ENCODE data around the gene SPDL1. TPM values are rescaled to one million over a fixed set of nuclear protein-coding genes. Genes with fewer than 3 reads are reported as not detected.

Gene SPDL1
- total RNA-seq, 4 donors from 2014 or later, result 3.9 to 14.9 (median 6.6) TPM

GRCh38 chr5:169595172-169595820, 11.7 kb downstream of the SPDL1 start:
- no peak for TF ChIP-seq POLR2A (IDR thresholded peaks at IDR 0.05)
- TF ChIP-seq, protein P1, sequence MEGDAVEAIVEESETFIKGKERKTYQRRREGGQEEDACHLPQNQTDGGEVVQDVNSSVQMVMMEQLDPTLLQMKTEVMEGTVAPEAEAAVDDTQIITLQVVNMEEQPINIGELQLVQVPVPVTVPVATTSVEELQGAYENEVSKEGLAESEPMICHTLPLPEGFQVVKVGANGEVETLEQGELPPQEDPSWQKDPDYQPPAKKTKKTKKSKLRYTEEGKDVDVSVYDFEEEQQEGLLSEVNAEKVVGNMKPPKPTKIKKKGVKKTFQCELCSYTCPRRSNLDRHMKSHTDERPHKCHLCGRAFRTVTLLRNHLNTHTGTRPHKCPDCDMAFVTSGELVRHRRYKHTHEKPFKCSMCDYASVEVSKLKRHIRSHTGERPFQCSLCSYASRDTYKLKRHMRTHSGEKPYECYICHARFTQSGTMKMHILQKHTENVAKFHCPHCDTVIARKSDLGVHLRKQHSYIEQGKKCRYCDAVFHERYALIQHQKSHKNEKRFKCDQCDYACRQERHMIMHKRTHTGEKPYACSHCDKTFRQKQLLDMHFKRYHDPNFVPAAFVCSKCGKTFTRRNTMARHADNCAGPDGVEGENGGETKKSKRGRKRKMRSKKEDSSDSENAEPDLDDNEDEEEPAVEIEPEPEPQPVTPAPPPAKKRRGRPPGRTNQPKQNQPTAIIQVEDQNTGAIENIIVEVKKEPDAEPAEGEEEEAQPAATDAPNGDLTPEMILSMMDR (IDR thresholded peaks at IDR 0.05), result no peak
- H3K9me3 ChIP-seq, result no peaks in the 10 kb centered on the region

GRCh38 chr5:169599451-169599850, 15.9 kb downstream of the SPDL1 start:
- H3K4me1 ChIP-seq, result no peaks in the 10 kb centered on the region
- H3K9me3 ChIP-seq, result no peaks in the 10 kb centered on the region
- no peak for DNase-seq
- H3K27ac ChIP-seq, result no peak overlapping the region
- no peak for TF ChIP-seq POLR2A (IDR thresholded peaks at IDR 0.05)
- no peaks in the 10 kb centered on the region for H3K27me3 ChIP-seq
- no peak overlapping the region for H3K4me3 ChIP-seq
- peaks cover 0 to 25% (median 0%) of the 10 kb centered on the region in 3 donors for H3K36me3 ChIP-seq

More at GRCh38 chr5:169595172-169595820, 11.7 kb downstream of the SPDL1 start:
- no peak for DNase-seq
- Histone ChIP-seq H3K36me3 (peaks cover 0 to 43% (median 0%) of the 10 kb centered on the region in 3 donors), H3K27me3 (no peaks in the 10 kb centered on the region), H3K27ac (no peak overlapping the region), H3K4me1 (no peaks in the 10 kb centered on the region), H3K4me3 (no peak overlapping the region)

GRCh38 chr5:169602535-169602934, 19.0 kb downstream of the SPDL1 start:
- H3K4me1 ChIP-seq, result no peaks in the 10 kb centered on the region
- TF ChIP-seq, protein P1 (IDR thresholded peaks at IDR 0.05), result no peak
- no peak for TF ChIP-seq POLR2A (IDR thresholded peaks at IDR 0.05)
- H3K9me3 ChIP-seq, result no peaks in the 10 kb centered on the region
- no peaks in the 10 kb centered on the region for H3K27me3 ChIP-seq
- H3K27ac ChIP-seq, result no peak overlapping the region
- H3K36me3 ChIP-seq, result peaks cover 0 to 7% (median 0%) of the 10 kb centered on the region in 3 donors
- no peak overlapping the region for H3K4me3 ChIP-seq
- DNase-seq, result no peak

- Histone ChIP-seq H3K27me3 (no peaks in the 10 kb centered on the region), H3K9me3 (no peaks in the 10 kb centered on the region), H3K4me3 (no peak overlapping the region), H3K36me3 (peaks cover 0 to 3% (median 0%) of the 10 kb centered on the region in 3 donors), H3K4me1 (no peaks in the 10 kb centered on the region), H3K27ac (no peak overlapping the region)
- TF ChIP-seq, protein P1 (IDR thresholded peaks at IDR 0.05), result no peak
- no peak for TF ChIP-seq POLR2A (IDR thresholded peaks at IDR 0.05)
- DNase-seq, result no peak
These were observed 22.7 kb downstream of the SPDL1 start for GRCh38 chr5:169606279-169606678.

GRCh38 chr5:169607882-169608281, 24.3 kb downstream of the SPDL1 start:
- Histone ChIP-seq H3K36me3 (no peaks in the 10 kb centered on the region), H3K9me3 (no peaks in the 10 kb centered on the region), H3K4me1 (no peaks in the 10 kb centered on the region), H3K27ac (no peak overlapping the region), H3K27me3 (no peaks in the 10 kb centered on the region), H3K4me3 (no peak overlapping the region)
- DNase-seq, result no peak
- TF ChIP-seq POLR2A (IDR thresholded peaks at IDR 0.05), result no peak
- TF ChIP-seq, protein P1 (IDR thresholded peaks at IDR 0.05), result no peak

- DNase-seq, result no peak
- no peaks in the 10 kb centered on the region for H3K36me3 ChIP-seq
- H3K4me3 ChIP-seq, result no peak overlapping the region
- no peaks in the 10 kb centered on the region for H3K9me3 ChIP-seq
- no peak for TF ChIP-seq POLR2A (IDR thresholded peaks at IDR 0.05)
- TF ChIP-seq, protein P1 (IDR thresholded peaks at IDR 0.05), result no peak
- H3K27ac ChIP-seq, result no peak overlapping the region
- H3K27me3 ChIP-seq, result no peaks in the 10 kb centered on the region
- no peaks in the 10 kb centered on the region for H3K4me1 ChIP-seq
These were observed 26.1 kb downstream of the SPDL1 start for GRCh38 chr5:169609716-169610115.

All from Peyer's patch (tissue), 4 donors.